NT2/D1 (cell line): ENCODE measurements around the gene TSPAN31.

Experiments
- SUZ12 ChIP-seq: IDR thresholded peaks from 2 replicates; pipeline ENCODE4 v1.6.1; 2011; ENCODE audit not compliant: insufficient read length, insufficient read depth; ENCODE audit errors: extremely low read depth
- YY1 ChIP-seq: IDR thresholded peaks from 2 replicates; pipeline ENCODE4 v1.6.1; 2011; ENCODE audit not compliant: insufficient read length, insufficient read depth
- ZNF274 ChIP-seq: IDR thresholded peaks from 2 replicates; pipeline ENCODE4 v1.6.1; 2011; ENCODE audit warnings: mild to moderate bottlenecking, low read depth, low read length

GRCh38 chr12:57734591-57734990 lies 10.2 kb upstream of the TSPAN31 start:
- TF ChIP-seq SUZ12, result no peak
- TF ChIP-seq YY1, result no peak
- TF ChIP-seq ZNF274, result no peak
